ENCODE results near the gene CACNA2D4.

Gene CACNA2D4, protein sequence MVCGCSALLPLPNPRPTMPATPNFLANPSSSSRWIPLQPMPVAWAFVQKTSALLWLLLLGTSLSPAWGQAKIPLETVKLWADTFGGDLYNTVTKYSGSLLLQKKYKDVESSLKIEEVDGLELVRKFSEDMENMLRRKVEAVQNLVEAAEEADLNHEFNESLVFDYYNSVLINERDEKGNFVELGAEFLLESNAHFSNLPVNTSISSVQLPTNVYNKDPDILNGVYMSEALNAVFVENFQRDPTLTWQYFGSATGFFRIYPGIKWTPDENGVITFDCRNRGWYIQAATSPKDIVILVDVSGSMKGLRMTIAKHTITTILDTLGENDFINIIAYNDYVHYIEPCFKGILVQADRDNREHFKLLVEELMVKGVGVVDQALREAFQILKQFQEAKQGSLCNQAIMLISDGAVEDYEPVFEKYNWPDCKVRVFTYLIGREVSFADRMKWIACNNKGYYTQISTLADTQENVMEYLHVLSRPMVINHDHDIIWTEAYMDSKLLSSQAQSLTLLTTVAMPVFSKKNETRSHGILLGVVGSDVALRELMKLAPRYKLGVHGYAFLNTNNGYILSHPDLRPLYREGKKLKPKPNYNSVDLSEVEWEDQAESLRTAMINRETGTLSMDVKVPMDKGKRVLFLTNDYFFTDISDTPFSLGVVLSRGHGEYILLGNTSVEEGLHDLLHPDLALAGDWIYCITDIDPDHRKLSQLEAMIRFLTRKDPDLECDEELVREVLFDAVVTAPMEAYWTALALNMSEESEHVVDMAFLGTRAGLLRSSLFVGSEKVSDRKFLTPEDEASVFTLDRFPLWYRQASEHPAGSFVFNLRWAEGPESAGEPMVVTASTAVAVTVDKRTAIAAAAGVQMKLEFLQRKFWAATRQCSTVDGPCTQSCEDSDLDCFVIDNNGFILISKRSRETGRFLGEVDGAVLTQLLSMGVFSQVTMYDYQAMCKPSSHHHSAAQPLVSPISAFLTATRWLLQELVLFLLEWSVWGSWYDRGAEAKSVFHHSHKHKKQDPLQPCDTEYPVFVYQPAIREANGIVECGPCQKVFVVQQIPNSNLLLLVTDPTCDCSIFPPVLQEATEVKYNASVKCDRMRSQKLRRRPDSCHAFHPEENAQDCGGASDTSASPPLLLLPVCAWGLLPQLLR

DNA sequence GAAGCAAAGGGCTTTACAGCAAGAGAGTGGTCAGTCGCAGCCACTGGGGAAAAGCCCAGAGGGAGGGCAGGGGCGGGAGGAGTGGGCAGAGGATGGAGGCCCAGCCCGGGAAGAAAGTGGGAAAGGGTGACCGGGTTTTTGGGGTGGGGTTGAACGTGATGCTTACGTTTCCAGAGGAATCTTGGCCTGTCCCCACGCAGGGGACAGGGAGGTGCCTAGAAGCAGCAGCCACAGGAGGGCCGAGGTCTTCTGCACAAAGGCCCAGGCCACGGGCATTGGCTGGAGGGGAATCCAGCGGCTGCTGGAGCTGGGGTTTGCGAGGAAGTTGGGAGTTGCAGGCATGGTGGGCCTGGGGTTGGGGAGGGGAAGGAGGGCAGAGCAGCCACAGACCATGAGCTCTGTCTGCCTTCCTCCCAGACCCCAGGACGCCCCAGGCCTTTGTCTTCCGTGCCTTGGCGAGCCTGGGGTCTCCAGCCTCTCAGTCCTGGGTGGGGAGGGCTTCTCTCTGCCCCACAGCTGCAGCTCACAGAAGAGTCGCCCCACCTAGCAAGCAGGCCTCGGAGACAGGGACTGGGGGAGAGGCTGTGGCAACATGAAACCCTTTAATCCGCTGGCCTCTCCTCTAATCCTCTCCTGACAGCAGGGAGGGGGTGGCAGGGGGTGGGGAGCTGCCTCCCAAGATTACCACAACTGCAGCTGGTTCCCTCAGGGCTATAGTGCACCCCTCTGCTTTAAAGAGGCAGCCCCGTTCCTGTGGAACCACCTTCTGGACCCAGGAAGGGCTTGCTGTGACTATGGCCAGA, at the start of gene CACNA2D4:
TSS of gene CACNA2D4 (minus strand) at position 572 of the 803 bp plus-strand sequence. CDS start at position 393, 179 bp downstream.
- Histone ChIP-seq H4K20me1 (ENCODE audit: insufficient read depth) (no peaks in the 10 kb centered on the region), H3K4me2 (no peak within 1 kb of the TSS), H3K27ac (no peak within 1 kb of the TSS), H3K36me3 (ENCODE audit: insufficient read depth) (no peaks in the 10 kb centered on the region), H3K4me3 (IDR thresholded peaks at IDR 0.05; ENCODE audit: insufficient read depth, low read depth, low read length) (no peak within 1 kb of the TSS), H3K79me2 (ENCODE audit: insufficient read depth, low read depth) (no peaks in the 10 kb centered on the region), H2AFZ (ENCODE audit: low read depth) (no peak within 1 kb of the TSS), H3K27me3 (ENCODE audit: insufficient read depth, low read depth) (no peaks in the 10 kb centered on the region; the same call in 1 of the 2 replicates), H3K9ac (no peak within 1 kb of the TSS), H3K4me1 (ENCODE audit: low read depth, poor library complexity, severe bottlenecking) (no peaks in the 10 kb centered on the region)
- TF ChIP-seq, protein P1, sequence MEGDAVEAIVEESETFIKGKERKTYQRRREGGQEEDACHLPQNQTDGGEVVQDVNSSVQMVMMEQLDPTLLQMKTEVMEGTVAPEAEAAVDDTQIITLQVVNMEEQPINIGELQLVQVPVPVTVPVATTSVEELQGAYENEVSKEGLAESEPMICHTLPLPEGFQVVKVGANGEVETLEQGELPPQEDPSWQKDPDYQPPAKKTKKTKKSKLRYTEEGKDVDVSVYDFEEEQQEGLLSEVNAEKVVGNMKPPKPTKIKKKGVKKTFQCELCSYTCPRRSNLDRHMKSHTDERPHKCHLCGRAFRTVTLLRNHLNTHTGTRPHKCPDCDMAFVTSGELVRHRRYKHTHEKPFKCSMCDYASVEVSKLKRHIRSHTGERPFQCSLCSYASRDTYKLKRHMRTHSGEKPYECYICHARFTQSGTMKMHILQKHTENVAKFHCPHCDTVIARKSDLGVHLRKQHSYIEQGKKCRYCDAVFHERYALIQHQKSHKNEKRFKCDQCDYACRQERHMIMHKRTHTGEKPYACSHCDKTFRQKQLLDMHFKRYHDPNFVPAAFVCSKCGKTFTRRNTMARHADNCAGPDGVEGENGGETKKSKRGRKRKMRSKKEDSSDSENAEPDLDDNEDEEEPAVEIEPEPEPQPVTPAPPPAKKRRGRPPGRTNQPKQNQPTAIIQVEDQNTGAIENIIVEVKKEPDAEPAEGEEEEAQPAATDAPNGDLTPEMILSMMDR (conservative IDR thresholded peaks at IDR 0.05; ENCODE audit: low read depth, low read length): no peak

DNA sequence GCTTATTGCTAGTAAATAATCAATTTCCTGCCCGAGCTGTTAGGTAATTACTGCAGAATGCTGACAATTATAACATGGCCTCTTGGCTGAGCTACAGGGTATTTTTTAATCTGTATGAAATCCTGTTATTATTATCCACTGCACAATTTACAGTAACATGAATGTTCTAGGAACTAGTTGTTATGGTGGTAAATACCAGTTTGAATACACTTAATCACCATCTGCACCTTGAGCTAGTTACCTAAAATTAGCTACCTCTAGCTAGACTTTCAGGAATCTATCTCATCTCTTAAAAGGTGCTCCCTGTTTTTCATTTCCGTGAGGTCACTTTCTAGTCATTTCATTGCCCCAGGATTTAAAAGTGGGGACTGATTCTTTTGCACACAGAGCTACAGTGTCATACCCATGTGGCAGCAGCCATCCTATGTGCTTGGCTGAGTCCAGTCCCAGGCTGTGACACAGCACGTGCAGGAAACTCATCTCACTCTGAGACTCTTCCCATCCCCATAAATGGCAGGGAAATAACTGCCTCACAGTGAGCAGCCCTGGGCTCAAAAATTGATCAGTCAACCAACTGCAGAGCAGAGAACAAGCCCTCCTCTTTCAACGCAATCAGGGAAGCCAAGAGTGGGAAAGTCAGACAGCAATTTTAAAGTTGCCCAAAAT, 48.2 kb upstream of the CACNA2D4 start:
- Histone ChIP-seq H3K4me3 (IDR thresholded peaks at IDR 0.05; ENCODE audit: insufficient read depth, low read depth, low read length) (no peak overlapping the region), H3K27me3 (ENCODE audit: insufficient read depth, low read depth) (no peaks in the 10 kb centered on the region), H3K4me2 (no peak overlapping the region), H3K4me1 (ENCODE audit: low read depth, poor library complexity, severe bottlenecking) (no peaks in the 10 kb centered on the region), H2AFZ (ENCODE audit: low read depth) (no peak overlapping the region), H3K79me2 (ENCODE audit: insufficient read depth, low read depth) (no peaks in the 10 kb centered on the region), H3K36me3 (ENCODE audit: insufficient read depth) (no peaks in the 10 kb centered on the region; the same call in 1 of the 2 replicates), H3K27ac (no peak overlapping the region), H3K9ac (no peak overlapping the region), H4K20me1 (ENCODE audit: insufficient read depth) (no peaks in the 10 kb centered on the region)
- TF ChIP-seq, protein P1 (conservative IDR thresholded peaks at IDR 0.05; ENCODE audit: low read depth, low read length): no peak

DNA sequence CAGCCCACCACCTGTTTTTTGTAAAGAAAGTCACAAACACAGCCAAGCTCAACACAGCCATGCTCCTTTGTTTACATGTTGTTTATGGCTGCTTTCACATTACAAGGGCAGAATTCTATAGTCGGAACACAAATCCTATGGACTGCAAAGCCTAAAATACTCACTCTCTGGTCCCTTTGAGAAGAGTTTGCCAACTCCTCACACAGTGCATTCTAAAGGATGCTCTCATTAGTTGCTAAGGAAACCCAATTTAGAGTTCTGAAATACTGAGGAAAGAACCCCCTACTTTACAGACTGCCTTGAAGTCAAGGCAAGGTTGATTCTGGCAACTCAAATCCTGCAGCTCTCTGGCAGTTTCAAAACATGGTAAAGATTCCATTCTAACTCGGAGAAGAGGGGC, 47.5 kb upstream of the CACNA2D4 start:
- no peak overlapping the region for H3K9ac ChIP-seq
- no peaks in the 10 kb centered on the region; the same call in 1 of the 2 replicates for H3K36me3 ChIP-seq (ENCODE audit: insufficient read depth)
- TF ChIP-seq, protein P1 (conservative IDR thresholded peaks at IDR 0.05; ENCODE audit: low read depth, low read length): no peak

More for the DNA sequence above, 47.5 kb upstream of the CACNA2D4 start:
- Histone ChIP-seq H3K4me2 (no peak overlapping the region), H3K4me3 (IDR thresholded peaks at IDR 0.05; ENCODE audit: insufficient read depth, low read depth, low read length) (no peak overlapping the region), H3K27me3 (ENCODE audit: insufficient read depth, low read depth) (no peaks in the 10 kb centered on the region), H4K20me1 (ENCODE audit: insufficient read depth) (no peaks in the 10 kb centered on the region), H3K27ac (no peak overlapping the region), H2AFZ (ENCODE audit: low read depth) (no peak overlapping the region), H3K4me1 (ENCODE audit: low read depth, poor library complexity, severe bottlenecking) (no peaks in the 10 kb centered on the region), H3K79me2 (ENCODE audit: insufficient read depth, low read depth) (no peaks in the 10 kb centered on the region)

All from KMS-11 (cell line).